GM23338 (cell line): ENCODE data around the gene LRRIQ4. TPM values are rescaled to one million over a fixed set of nuclear protein-coding genes. Genes with fewer than 3 reads are reported as not detected.

Experiments used
- ATAC-seq: fragments of 200-7000 bp; cut with Tn5 transposase; 3 replicates; pipeline ENCODE4 v1.9.1; 2020
- DNase-seq: peaks from one replicate; pipeline ENCODE4 v3.0.0-alpha.2; 2015; ENCODE audit warnings: low spot score
- H2AFZ ChIP-seq: fragments of 200-600 bp; sonication (generic); 2 replicates; pipeline ENCODE4 v1.8.0; 2016; ENCODE audit warnings: antibody characterized with exemption, mild to moderate bottlenecking, moderate library complexity
- H3F3A ChIP-seq: fragments of 200-600 bp; sonication (generic); replicated peaks from 2 replicates; pipeline ENCODE4 v1.8.0; 2017; ENCODE audit warnings: antibody characterized with exemption, mixed run types, low read depth
- H3K27ac ChIP-seq: fragments of 200-600 bp; sonication (generic); 2 replicates; pipeline ENCODE4 v1.6.1; 2016; ENCODE audit warnings: low read depth
- H3K27me3 ChIP-seq: fragments of 200-600 bp; sonication (generic); 2 replicates; pipeline ENCODE4 v1.8.0; 2016; ENCODE audit warnings: mild to moderate bottlenecking, mixed run types, moderate library complexity; ENCODE audit not compliant: insufficient read depth
- H3K36me3 ChIP-seq: fragments of 200-600 bp; sonication (generic); 2 replicates; pipeline ENCODE4 v1.8.0; 2016; ENCODE audit warnings: mild to moderate bottlenecking; ENCODE audit not compliant: insufficient read depth
- H3K4me1 ChIP-seq: fragments of 200-600 bp; sonication (generic); 2 replicates; pipeline ENCODE4 v1.8.0; 2016; ENCODE audit warnings: mild to moderate bottlenecking, moderate library complexity; ENCODE audit not compliant: insufficient read depth
- H3K4me2 ChIP-seq: fragments of 200-600 bp; sonication (generic); 2 replicates; pipeline ENCODE4 v1.7.1; 2017; ENCODE audit warnings: mixed run types
- H3K4me3 ChIP-seq: fragments of 200-600 bp; sonication (generic); 2 replicates; pipeline ENCODE4 v1.6.1; 2016; ENCODE audit warnings: mixed run types
- H3K79me2 ChIP-seq: fragments of 200-600 bp; sonication (generic); replicated peaks from 2 replicates; pipeline ENCODE4 v1.8.0; 2017; ENCODE audit warnings: mild to moderate bottlenecking; ENCODE audit not compliant: insufficient read depth
- H3K9me2 ChIP-seq: fragments of 200-600 bp; sonication (generic); 2 replicates; pipeline ENCODE4 v1.8.0; 2017; ENCODE audit not compliant: insufficient read depth
- H4K20me1 ChIP-seq: fragments of 200-600 bp; sonication (generic); replicated peaks from 2 replicates; pipeline ENCODE4 v1.8.0; 2017; ENCODE audit warnings: mild to moderate bottlenecking; ENCODE audit not compliant: insufficient read depth
- H3K27ac Mint-ChIP-seq: 2 replicates; pipeline ENCODE4 v1.8.0; 2020; ENCODE audit warnings: inconsistent platforms, mild to moderate bottlenecking, moderate library complexity, mixed read lengths
- H3K27me3 Mint-ChIP-seq: 3 replicates; pipeline ENCODE4 v1.8.0; 2022; ENCODE audit warnings: low read depth, mild to moderate bottlenecking, moderate library complexity, mixed read lengths, inconsistent platforms; ENCODE audit not compliant: insufficient read depth, poor library complexity
- H3K36me3 Mint-ChIP-seq: 3 replicates; pipeline ENCODE4 v1.8.0; 2021; ENCODE audit warnings: low read depth, mild to moderate bottlenecking, inconsistent platforms, moderate library complexity, mixed read lengths
- H3K4me1 Mint-ChIP-seq: 3 replicates; pipeline ENCODE4 v1.8.0; 2020; ENCODE audit warnings: mild to moderate bottlenecking, inconsistent platforms, mixed read lengths
- H3K4me3 Mint-ChIP-seq: 3 replicates; pipeline ENCODE4 v1.8.0; 2021; ENCODE audit warnings: moderate library complexity, mild to moderate bottlenecking, inconsistent platforms, mixed read lengths
- H3K9me3 Mint-ChIP-seq: 3 replicates; pipeline ENCODE4 v1.8.0; 2020; ENCODE audit warnings: moderate library complexity, mild to moderate bottlenecking, inconsistent platforms, mixed read lengths
- CTCF ChIP-seq, 2 experiments: fragments of 200-600 bp in 1 of 2; sonication (generic) in 1 of 2; conservative IDR thresholded peaks; 2 replicates each; pipeline versions ENCODE4 v1.5.1 to v1.6.1; 2016 to 2017; ENCODE audit warnings: antibody characterized with exemption in 2 of 2, low read depth in 2 of 2, mild to moderate bottlenecking in 2 of 2, moderate library complexity in 1 of 2
- NANOG ChIP-seq: IDR thresholded peaks from 2 replicates; pipeline ENCODE4 v1.6.1; 2016; ENCODE audit warnings: antibody characterized with exemption, borderline replicate concordance
- POLR2AphosphoS5 ChIP-seq: IDR thresholded peaks from 2 replicates; pipeline ENCODE4 v1.6.1; 2016; ENCODE audit warnings: antibody characterized with exemption, low read depth
- STAT1 ChIP-seq: IDR thresholded peaks from one replicate; pipeline ENCODE4 v1.6.1; 2016; ENCODE audit warnings: antibody characterized with exemption; ENCODE audit not compliant: unreplicated experiment
- ZNF331 ChIP-seq: fragments of 250-450 bp; sonication (Bioruptor Pico); IDR thresholded peaks from 2 replicates; pipeline ENCODE4 v1.5.0; 2020; ENCODE audit warnings: low read depth, mild to moderate bottlenecking, moderate library complexity
- ZNF462 ChIP-seq: fragments of 250-450 bp; sonication (Bioruptor Pico); IDR thresholded peaks from 2 replicates; pipeline ENCODE4 v1.5.0; 2020; ENCODE audit warnings: mild to moderate bottlenecking, moderate library complexity
- polyA plus RNA-seq: library from polyadenylated mRNA; unstranded; fragments of >200 nt; fragmentation: Nextera tagmentation; extraction: Ambion mirVana; gene quantifications from 2 replicates; pipeline ENCODE4 v1.2.1, GENCODE V29; 2016
- total RNA-seq: library from RNA; depleted of rRNA; stranded (reverse); fragments of >200 nt; shearing (Covaris generic); gene quantifications from 2 replicates; pipeline ENCODE4 v1.2.3, GENCODE V29; 2014

LRRIQ4 gene
- total and polyA plus RNA-seq, 2 experiments from 2014 or later: 0.29 TPM; not detected in 1

- Histone ChIP-seq H3K4me3 (peak overlapping the region; percentile 81), H3F3A (no peaks in the 10 kb centered on the region), H2AFZ (peak overlapping the region; percentile 98), H3K36me3 (no peaks in the 10 kb centered on the region), H3K27me3 (peaks cover 12% of the 10 kb centered on the region; the same call in 1 of the 2 replicates), H3K9me2 (no peaks in the 10 kb centered on the region), H3K27ac (no peak overlapping the region), H3K79me2 (no peaks in the 10 kb centered on the region), H3K4me1 (peaks cover 20% of the 10 kb centered on the region), H3K4me2 (peak overlapping the region; percentile 96), H4K20me1 (no peaks in the 10 kb centered on the region)
- no peak overlapping the region for H3K27ac Mint-ChIP-seq
- TF ChIP-seq ZNF331 (CRISPR knock-in tag): no peak
- no peak for TF ChIP-seq POLR2AphosphoS5
- TF ChIP-seq NANOG: no peak
- no peak for TF ChIP-seq STAT1
- no peak for TF ChIP-seq CTCF (conservative IDR thresholded peaks at IDR 0.05; ENCODE audit: low read depth in 2 of 2)
- no peak for TF ChIP-seq ZNF462
- peak overlapping the region; percentile 78 for H3K4me3 Mint-ChIP-seq
- DNase-seq: peak; percentile 6
- peaks cover 25% of the 10 kb centered on the region for H3K4me1 Mint-ChIP-seq
- no peaks in the 10 kb centered on the region for H3K36me3 Mint-ChIP-seq
- ATAC-seq: no peak; the same call in 2 of the 3 replicates
- H3K9me3 Mint-ChIP-seq: peaks cover 13% of the 10 kb centered on the region; the same call in 2 of the 3 replicates
- H3K27me3 Mint-ChIP-seq: peaks cover 18% of the 10 kb centered on the region
Measured at GRCh38 chr3:169811631-169812331, 889 bp upstream of the LRRIQ4 start.
